Upper lobe of left lung (tissue), 4 donors: ENCODE data around the gene OGFOD3.

ENCODE experiments used
- POLR2A ChIP-seq, 4 donors: fragments of 450-650 bp; IDR thresholded peaks; one replicate each; pipeline ENCODE4 v1.5.1; 2016 to 2017; ENCODE audit warnings: antibody characterized with exemption in 4 of 4, mild to moderate bottlenecking in 2 of 4
- TF ChIP-seq, protein P1 (sequence below), 6 experiments: fragments of 450-650 bp in 4 of 6; fragments of 200-600 bp in 2 of 6; sonication (generic) in 2 of 6; IDR thresholded peaks; one replicate each; pipeline ENCODE4 v1.5.1; 2016 to 2019; ENCODE audit warnings: antibody characterized with exemption in 6 of 6

DNA sequence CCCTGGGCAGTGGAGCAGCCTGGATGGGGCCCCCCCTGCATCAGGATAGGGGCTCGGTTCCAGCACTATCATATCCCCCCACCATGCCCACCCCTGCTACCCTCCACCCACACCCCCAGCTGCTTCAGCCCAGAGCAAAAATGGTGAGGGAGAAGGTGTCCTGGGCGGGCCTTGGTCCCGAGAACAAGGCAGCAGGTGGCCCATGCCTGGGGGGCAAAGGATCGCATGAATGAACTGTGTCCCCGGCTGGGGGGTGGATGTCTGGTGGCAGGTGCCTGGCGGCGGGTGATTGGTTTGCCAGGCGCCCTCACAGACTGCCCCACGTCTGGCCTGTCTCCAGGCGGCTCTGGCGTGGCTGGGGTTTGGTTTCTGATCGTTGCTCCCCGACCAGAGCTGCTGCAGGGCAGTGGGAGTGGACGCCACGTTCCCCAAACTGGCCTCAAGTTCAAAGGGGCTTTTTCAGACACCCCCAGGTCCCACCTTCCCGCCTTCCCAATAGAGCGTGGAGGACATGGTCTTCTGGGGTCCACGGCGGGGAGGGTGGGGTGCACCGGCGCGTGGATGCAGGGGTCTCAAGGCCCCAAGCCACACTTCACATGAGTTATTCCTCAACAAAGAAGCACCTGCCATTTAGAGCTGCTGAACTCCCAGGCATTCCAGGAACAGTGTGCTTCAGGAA is 34.2 kb downstream of the OGFOD3 start:
- TF ChIP-seq POLR2A (IDR thresholded peaks at IDR 0.05) = no peak
- TF ChIP-seq, protein P1, sequence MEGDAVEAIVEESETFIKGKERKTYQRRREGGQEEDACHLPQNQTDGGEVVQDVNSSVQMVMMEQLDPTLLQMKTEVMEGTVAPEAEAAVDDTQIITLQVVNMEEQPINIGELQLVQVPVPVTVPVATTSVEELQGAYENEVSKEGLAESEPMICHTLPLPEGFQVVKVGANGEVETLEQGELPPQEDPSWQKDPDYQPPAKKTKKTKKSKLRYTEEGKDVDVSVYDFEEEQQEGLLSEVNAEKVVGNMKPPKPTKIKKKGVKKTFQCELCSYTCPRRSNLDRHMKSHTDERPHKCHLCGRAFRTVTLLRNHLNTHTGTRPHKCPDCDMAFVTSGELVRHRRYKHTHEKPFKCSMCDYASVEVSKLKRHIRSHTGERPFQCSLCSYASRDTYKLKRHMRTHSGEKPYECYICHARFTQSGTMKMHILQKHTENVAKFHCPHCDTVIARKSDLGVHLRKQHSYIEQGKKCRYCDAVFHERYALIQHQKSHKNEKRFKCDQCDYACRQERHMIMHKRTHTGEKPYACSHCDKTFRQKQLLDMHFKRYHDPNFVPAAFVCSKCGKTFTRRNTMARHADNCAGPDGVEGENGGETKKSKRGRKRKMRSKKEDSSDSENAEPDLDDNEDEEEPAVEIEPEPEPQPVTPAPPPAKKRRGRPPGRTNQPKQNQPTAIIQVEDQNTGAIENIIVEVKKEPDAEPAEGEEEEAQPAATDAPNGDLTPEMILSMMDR (IDR thresholded peaks at IDR 0.05) = no peak
